A673 (cell line): ENCODE measurements around the gene TMPRSS11E. TPM values are rescaled to one million over a fixed set of nuclear protein-coding genes. Genes with fewer than 3 reads are reported as not detected.
"Not testable (repeated sequence)": the region's sequence is repeated elsewhere in the genome, so short reads cannot be mapped to it uniquely, and the experiment has no call there.

Experiments
- BruUV-seq: library from RNA; stranded (reverse); fragments of 400-500 nt; replicated peaks from 2 replicates; lab custom pipeline; 2021; lab: Mats Ljungman, UMichigan
- CTCF ChIA-PET: fragments of 300-600 bp; sonication (Branson Sonifier 250); formaldehyde crosslinking; loops from one replicate; lab custom pipeline; 2022; ENCODE audit warnings: antibody characterized with exemption; lab: Charles Lee
- POLR2A ChIA-PET: fragments of 300-600 bp; sonication (Branson Sonifier 250); formaldehyde crosslinking; loops from one replicate; lab custom pipeline; 2022; ENCODE audit warnings: antibody characterized with exemption; ENCODE audit not compliant: low non-redundant PET; lab: Charles Lee
- DNase-seq: peaks from one replicate; pipeline ENCODE4 v3.0.0-alpha.2; 2015; ENCODE audit warnings: low spot score
- H3K27ac ChIP-seq: fragments of 200-600 bp; sonication (generic); 2 replicates; pipeline ENCODE4 v1.5.1; 2016; ENCODE audit warnings: mixed run types, low read depth, mild to moderate bottlenecking, mixed read lengths, antibody characterized with exemption, low read length; ENCODE audit not compliant: poor library complexity, severe bottlenecking
- H3K27me3 ChIP-seq: fragments of 200-600 bp; sonication (generic); replicated peaks from 2 replicates; pipeline ENCODE4 v1.6.1; 2017; ENCODE audit warnings: mixed run types, low read depth, mild to moderate bottlenecking, mixed read lengths, antibody characterized with exemption, low read length; ENCODE audit not compliant: insufficient read depth, poor library complexity
- H3K36me3 ChIP-seq: fragments of 200-600 bp; sonication (generic); 2 replicates; pipeline ENCODE4 v1.6.1; 2016; ENCODE audit warnings: mixed run types, mild to moderate bottlenecking, mixed read lengths, antibody characterized with exemption, low read length; ENCODE audit not compliant: insufficient read depth, poor library complexity, severe bottlenecking
- H3K4me1 ChIP-seq: fragments of 200-600 bp; sonication (generic); 2 replicates; pipeline ENCODE4 v1.6.1; 2017; ENCODE audit warnings: mixed run types, mild to moderate bottlenecking, mixed read lengths, antibody characterized with exemption, low read length; ENCODE audit not compliant: insufficient read depth, poor library complexity, severe bottlenecking
- H3K4me3 ChIP-seq: fragments of 200-600 bp; sonication (generic); 2 replicates; pipeline ENCODE4 v1.5.1; 2016; ENCODE audit warnings: low read depth, mixed run types, mild to moderate bottlenecking, mixed read lengths, low read length; ENCODE audit not compliant: poor library complexity, severe bottlenecking
- H3K9me3 ChIP-seq: fragments of 200-600 bp; sonication (generic); 2 replicates; pipeline ENCODE4 v1.6.1; 2016; ENCODE audit warnings: mixed run types, low read depth, mild to moderate bottlenecking, mixed read lengths, antibody characterized with exemption, low read length; ENCODE audit not compliant: poor library complexity, severe bottlenecking
- CTCF ChIP-seq: fragments of 300-800, 200-600 bp; sonication (generic); conservative IDR thresholded peaks from 2 replicates; pipeline ENCODE4 v1.5.1; 2017; ENCODE audit warnings: low read depth, mild to moderate bottlenecking, antibody characterized with exemption, low read length, moderate library complexity, mixed read lengths
- EZH2 ChIP-seq: fragments of 200-600 bp; sonication (generic); IDR thresholded peaks from 2 replicates; pipeline ENCODE4 v1.6.1; 2017; ENCODE audit warnings: borderline replicate concordance, low read depth, mild to moderate bottlenecking, mixed read lengths, antibody characterized with exemption, low read length; ENCODE audit not compliant: poor library complexity, severe bottlenecking
- intact Hi-C: fragments of 100-400 bp; cut with micrococcal nuclease; formaldehyde crosslinking; loops from one replicate; pipeline ENCODE4 v1.10.0; 2022; ENCODE audit not compliant: unreplicated experiment
- total RNA-seq: library from RNA; stranded (reverse); gene quantifications from 2 replicates; pipeline ENCODE4 v1.2.3, GENCODE V29; 2021

Gene TMPRSS11E
- total RNA-seq, 1 experiment from 2014 or later = not detected

- CTCF ChIA-PET = no interaction called here
- BruUV-seq = no TSS peak
Observed at GRCh38 chr4:68498413-68499007, 51.2 kb downstream of the TMPRSS11E start.

GRCh38 chr4:68499021-68499420, 51.8 kb downstream of the TMPRSS11E start:
- Histone ChIP-seq H3K4me3 (no peak overlapping the region), H3K27me3 (no peaks in the 10 kb centered on the region), H3K27ac (no peak overlapping the region), H3K9me3 (no peaks in the 10 kb centered on the region), H3K36me3 (no peaks in the 10 kb centered on the region), H3K4me1 (no peaks in the 10 kb centered on the region)
- BruUV-seq = no TSS peak
- CTCF ChIA-PET = no interaction called here
- intact Hi-C loops = no loop called here
- DNase-seq = no peak
- TF ChIP-seq CTCF (no peak), EZH2 (no peak)
- POLR2A ChIA-PET = no interaction called here

More at GRCh38 chr4:68498413-68499007, 51.2 kb downstream of the TMPRSS11E start:
- POLR2A ChIA-PET = no interaction called here
- no peaks in the 10 kb centered on the region for H3K9me3 ChIP-seq
- intact Hi-C loops = no loop called here
- no peaks in the 10 kb centered on the region for H3K27me3 ChIP-seq
- H3K4me3 ChIP-seq = no peak overlapping the region
- no peak overlapping the region for H3K27ac ChIP-seq
- DNase-seq = peak; percentile 45
- no peaks in the 10 kb centered on the region for H3K4me1 ChIP-seq
- peak; percentile 60 for TF ChIP-seq CTCF
- TF ChIP-seq EZH2 = no peak
- no peaks in the 10 kb centered on the region for H3K36me3 ChIP-seq

- CTCF ChIA-PET, H3K9me3 ChIP-seq, H3K36me3 ChIP-seq, H3K27me3 ChIP-seq, H3K27ac ChIP-seq, BruUV-seq, POLR2A ChIA-PET, DNase-seq, H3K4me3 ChIP-seq, intact Hi-C loops, H3K4me1 ChIP-seq: not testable (repeated sequence)
Observed at GRCh38 chr4:68503462-68503861, 56.2 kb downstream of the TMPRSS11E start.

- CTCF ChIA-PET, DNase-seq, H3K27ac ChIP-seq, POLR2A ChIA-PET, H3K9me3 ChIP-seq, H3K27me3 ChIP-seq, intact Hi-C loops, H3K4me3 ChIP-seq, BruUV-seq, H3K4me1 ChIP-seq, H3K36me3 ChIP-seq: not testable (repeated sequence)
Observed at GRCh38 chr4:68504836-68505235, 57.6 kb downstream of the TMPRSS11E start.

GRCh38 chr4:68505452-68505851, 58.2 kb downstream of the TMPRSS11E start:
- intact Hi-C loops, H3K9me3 ChIP-seq, H3K4me1 ChIP-seq, BruUV-seq, H3K27ac ChIP-seq, H3K27me3 ChIP-seq, POLR2A ChIA-PET, H3K4me3 ChIP-seq, H3K36me3 ChIP-seq, CTCF ChIA-PET, DNase-seq: not testable (repeated sequence)
